ENCODE results near the gene HOXB6. TPM values are rescaled to one million over a fixed set of nuclear protein-coding genes. Genes with fewer than 3 reads are reported as not detected.

Gene HOXB6
- total RNA-seq, 1 donor from 2014 or later: not detected

GRCh38 chr17:48566717-48567116 lies 38.1 kb downstream of the HOXB6 start:
- no peak overlapping the region for H3K27ac ChIP-seq
- no peaks in the 10 kb centered on the region for H3F3A ChIP-seq (ENCODE audit: low read depth)
- DNase-seq (ENCODE audit: low spot score): no peak
- peaks cover 96% of the 10 kb centered on the region for H4K20me1 ChIP-seq (ENCODE audit: low read depth)
- no peak overlapping the region for H3K4me3 ChIP-seq
- H3K4me1 ChIP-seq: no peaks in the 10 kb centered on the region
- no peaks in the 10 kb centered on the region for H3K4me1 Mint-ChIP-seq
- H3K27me3 ChIP-seq: peaks cover 100% of the 10 kb centered on the region
- no peak overlapping the region for H2AFZ ChIP-seq (replicated peaks)
- H3K79me2 ChIP-seq (ENCODE audit: low read depth): no peaks in the 10 kb centered on the region
- H3K27me3 Mint-ChIP-seq (ENCODE audit: insufficient read depth, low read depth): peaks cover 21% of the 10 kb centered on the region
- H3K9ac ChIP-seq: no peak overlapping the region
- H3K9me3 ChIP-seq (ENCODE audit: low read depth): no peaks in the 10 kb centered on the region
- no peak overlapping the region for H3K4me2 ChIP-seq
- peaks cover 2% of the 10 kb centered on the region for H3K9me3 Mint-ChIP-seq
- H3K27ac Mint-ChIP-seq: no peak overlapping the region
- no peaks in the 10 kb centered on the region for H3K36me3 ChIP-seq
- H3K36me3 Mint-ChIP-seq: no peaks in the 10 kb centered on the region
- no peak overlapping the region for H3K4me3 Mint-ChIP-seq
- TF ChIP-seq CTCF (IDR thresholded peaks at IDR 0.05) (no peak), EZH2 (IDR thresholded peaks at IDR 0.05) (no peak), EZH2phosphoT487 (IDR thresholded peaks at IDR 0.05) (no peak)

GRCh38 chr17:48565925-48566710 lies 38.7 kb downstream of the HOXB6 start:
- Mint-ChIP-seq H3K4me3 (no peak overlapping the region), H3K27ac (no peak overlapping the region), H3K36me3 (no peaks in the 10 kb centered on the region), H3K9me3 (peaks cover 1% of the 10 kb centered on the region), H3K27me3 (ENCODE audit: insufficient read depth, low read depth) (peaks cover 27% of the 10 kb centered on the region), H3K4me1 (no peaks in the 10 kb centered on the region)
- H3K27ac ChIP-seq: no peak overlapping the region
- no peak overlapping the region for H3K4me2 ChIP-seq
- no peaks in the 10 kb centered on the region for H3K36me3 ChIP-seq
- H2AFZ ChIP-seq (replicated peaks): no peak overlapping the region
- H3K27me3 ChIP-seq: peaks cover 100% of the 10 kb centered on the region
- peak; percentile 69 for TF ChIP-seq EZH2 (IDR thresholded peaks at IDR 0.05)
- TF ChIP-seq CTCF (IDR thresholded peaks at IDR 0.05): no peak
- TF ChIP-seq EZH2phosphoT487 (IDR thresholded peaks at IDR 0.05): peak; percentile 47
- H3K4me3 ChIP-seq: no peak overlapping the region
- H3K79me2 ChIP-seq (ENCODE audit: low read depth): no peaks in the 10 kb centered on the region
- H3K9ac ChIP-seq: no peak overlapping the region
- no peaks in the 10 kb centered on the region for H3K9me3 ChIP-seq (ENCODE audit: low read depth)
- peaks cover 96% of the 10 kb centered on the region for H4K20me1 ChIP-seq (ENCODE audit: low read depth)
- no peaks in the 10 kb centered on the region for H3K4me1 ChIP-seq
- no peak for DNase-seq (ENCODE audit: low spot score)
- H3F3A ChIP-seq (ENCODE audit: low read depth): no peaks in the 10 kb centered on the region

GRCh38 chr17:48565022-48565554 lies 39.7 kb downstream of the HOXB6 start:
- H3K36me3 Mint-ChIP-seq: no peaks in the 10 kb centered on the region
- H3K9me3 Mint-ChIP-seq: peaks cover 3% of the 10 kb centered on the region
- peaks cover 94% of the 10 kb centered on the region for H4K20me1 ChIP-seq (ENCODE audit: low read depth)
- H3F3A ChIP-seq (ENCODE audit: low read depth): no peaks in the 10 kb centered on the region
- H3K27me3 Mint-ChIP-seq (ENCODE audit: insufficient read depth, low read depth): peaks cover 38% of the 10 kb centered on the region
- no peak overlapping the region for H3K4me2 ChIP-seq
- H3K9me3 ChIP-seq (ENCODE audit: low read depth): no peaks in the 10 kb centered on the region
- H3K4me1 ChIP-seq: no peaks in the 10 kb centered on the region
- H3K4me3 ChIP-seq: no peak overlapping the region
- no peak overlapping the region for H3K27ac ChIP-seq
- DNase-seq (ENCODE audit: low spot score): no peak
- H3K36me3 ChIP-seq: no peaks in the 10 kb centered on the region
- no peak overlapping the region for H3K9ac ChIP-seq
- H3K27ac Mint-ChIP-seq: no peak overlapping the region
- no peaks in the 10 kb centered on the region for H3K79me2 ChIP-seq (ENCODE audit: low read depth)
- no peak overlapping the region for H3K4me3 Mint-ChIP-seq
- H3K27me3 ChIP-seq: peaks cover 100% of the 10 kb centered on the region
- TF ChIP-seq EZH2 (IDR thresholded peaks at IDR 0.05) (no peak), CTCF (IDR thresholded peaks at IDR 0.05) (no peak), EZH2phosphoT487 (IDR thresholded peaks at IDR 0.05) (no peak)
- no peaks in the 10 kb centered on the region for H3K4me1 Mint-ChIP-seq
- no peak overlapping the region for H2AFZ ChIP-seq (replicated peaks)
